Neuronal stem cell (in vitro differentiated cells): Measurements from ENCODE around the gene PODXL2.

Experiments used
- DNase-seq: peaks from one replicate; pipeline ENCODE4 v3.0.0-alpha.2; 2013; ENCODE audit warnings: low spot score
- H2AFZ ChIP-seq: one replicate; pipeline ENCODE4 v1.6.1; 2013; ENCODE audit warnings: mild to moderate bottlenecking, low read length, inconsistent platforms
- H2AK5ac ChIP-seq: 2 replicates; pipeline ENCODE4 v1.6.1; 2013; ENCODE audit warnings: low read depth, mild to moderate bottlenecking, inconsistent platforms, low read length, moderate library complexity, mixed read lengths
- H2BK120ac ChIP-seq: 2 replicates; pipeline ENCODE4 v1.6.1; 2013; ENCODE audit warnings: low read depth, mild to moderate bottlenecking, inconsistent platforms, low read length, moderate library complexity, mixed read lengths
- H2BK12ac ChIP-seq: one replicate; pipeline ENCODE4 v1.6.1; 2013; ENCODE audit warnings: low read length, inconsistent platforms
- H2BK15ac ChIP-seq: 2 replicates; pipeline ENCODE4 v1.6.1; 2013; ENCODE audit warnings: mild to moderate bottlenecking, low read length, inconsistent platforms, mixed read lengths
- H2BK5ac ChIP-seq: one replicate; pipeline ENCODE4 v1.6.1; 2013; ENCODE audit warnings: inconsistent platforms, mild to moderate bottlenecking, low read length, moderate library complexity
- H3K14ac ChIP-seq: one replicate; pipeline ENCODE4 v1.6.1; 2013; ENCODE audit warnings: low read length, inconsistent platforms
- H3K18ac ChIP-seq: 2 replicates; pipeline ENCODE4 v1.6.1; 2013; ENCODE audit warnings: low read length, inconsistent platforms
- H3K23ac ChIP-seq: 2 replicates; pipeline ENCODE4 v1.6.1; 2013; ENCODE audit warnings: low read depth, mild to moderate bottlenecking, mixed read lengths, low read length, inconsistent platforms; ENCODE audit not compliant: poor library complexity
- H3K27ac ChIP-seq: replicated peaks from 3 replicates; pipeline ENCODE4 v1.5.1; 2013; ENCODE audit warnings: low read length, inconsistent platforms
- H3K27me3 ChIP-seq, 3 experiments: 2 replicates each; pipeline ENCODE4 v1.6.1; 2013; ENCODE audit warnings: low read length in 3 of 3, mild to moderate bottlenecking in 2 of 3, inconsistent platforms in 1 of 3, low read depth in 1 of 3, mixed read lengths in 1 of 3, moderate library complexity in 1 of 3; ENCODE audit not compliant: control insufficient read depth in 3 of 3, insufficient read depth in 3 of 3
- H3K36me3 ChIP-seq, 2 donors: replicated peaks in 1 of 2; 2 replicates each; pipeline ENCODE4 v1.6.1; 2013; ENCODE audit warnings: low read length in 2 of 2; ENCODE audit not compliant: control insufficient read depth in 2 of 2, insufficient read depth in 2 of 2
- H3K4ac ChIP-seq: 2 replicates; pipeline ENCODE4 v1.6.1; 2013; ENCODE audit warnings: inconsistent platforms, mild to moderate bottlenecking, low read length, moderate library complexity
- H3K4me1 ChIP-seq, 2 donors: 1 replicate in 1 of 2; 2 replicates in 1 of 2; pipeline ENCODE4 v1.6.1; 2013; ENCODE audit warnings: low read length in 2 of 2, low read depth in 1 of 2; ENCODE audit not compliant: control insufficient read depth in 2 of 2, insufficient read depth in 1 of 2
- H3K4me2 ChIP-seq: one replicate; pipeline ENCODE4 v1.6.1; 2013; ENCODE audit warnings: mild to moderate bottlenecking, low read length, inconsistent platforms; ENCODE audit not compliant: insufficient read depth, poor library complexity, severe bottlenecking
- H3K4me3 ChIP-seq, 2 donors: 2 replicates each; pipeline ENCODE4 v1.5.1; 2013; ENCODE audit warnings: low read length in 2 of 2, mild to moderate bottlenecking in 2 of 2, inconsistent platforms in 1 of 2, moderate library complexity in 1 of 2
- H3K79me1 ChIP-seq: one replicate; pipeline ENCODE4 v1.6.1; 2013; ENCODE audit warnings: low read depth, mild to moderate bottlenecking, inconsistent platforms, low read length, moderate library complexity
- H3K9ac ChIP-seq: one replicate; pipeline ENCODE4 v1.6.1; 2013; ENCODE audit warnings: mild to moderate bottlenecking, low read depth, low read length, inconsistent platforms; ENCODE audit not compliant: poor library complexity
- H3K9me3 ChIP-seq, 2 donors: replicated peaks in 1 of 2; 2 replicates each; pipeline versions ENCODE3 to v1.6.1; 2013; ENCODE audit warnings: low read length in 2 of 2, mild to moderate bottlenecking in 2 of 2, inconsistent platforms in 1 of 2, low read depth in 1 of 2, mixed read lengths in 1 of 2, moderate library complexity in 1 of 2; ENCODE audit not compliant: control insufficient read depth in 2 of 2, insufficient read depth in 1 of 2
- H4K8ac ChIP-seq: one replicate; pipeline ENCODE4 v1.6.1; 2013; ENCODE audit warnings: low read depth, mild to moderate bottlenecking, inconsistent platforms, low read length, moderate library complexity
- H4K91ac ChIP-seq: one replicate; pipeline ENCODE4 v1.6.1; 2013; ENCODE audit warnings: low read length, low read depth, mild to moderate bottlenecking, inconsistent platforms; ENCODE audit not compliant: poor library complexity
- WGBS, 2 donors: extraction: QIAGEN DNeasy Blood & Tissue Kit; methylation state at CpG; one replicate each; pipeline ENCODE4 v1.1.7; 2013; ENCODE audit warnings: missing lambda C conversion rate in 2 of 2, mixed read lengths in 1 of 2; ENCODE audit not compliant: insufficient read length in 2 of 2, insufficient replicate concordance in 1 of 2; ENCODE audit errors: extremely low coverage in 2 of 2; 5-methylcytosine and 5-hydroxymethylcytosine counted together

Gene PODXL2

DNA sequence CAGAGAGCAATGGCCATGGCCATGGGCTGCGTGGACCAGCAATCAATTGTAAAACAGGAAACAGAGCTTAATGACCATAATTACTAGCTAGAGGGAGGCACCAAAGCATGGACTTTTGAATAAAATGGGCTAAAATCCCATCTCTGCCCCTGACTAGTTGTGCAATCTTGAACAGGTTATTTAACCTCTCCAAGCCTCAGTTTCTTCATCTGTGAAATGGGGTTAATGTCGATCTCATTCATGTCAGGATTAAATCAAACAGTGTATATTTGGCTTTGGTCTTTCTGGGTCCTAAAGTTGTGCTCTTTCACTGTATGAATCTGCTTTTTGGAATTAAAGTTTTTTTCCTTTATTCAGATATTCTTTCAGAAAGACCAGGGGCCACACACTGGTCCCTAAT is 79.9 kb downstream of the PODXL2 start:
- Histone ChIP-seq H4K91ac (no peak overlapping the region), H3K4ac (no peak overlapping the region), H2BK12ac (no peak overlapping the region), H3K27me3 (peaks cover 0 to 18% (median 0%) of the 10 kb centered on the region in 3 experiments), H3K27ac (no peak overlapping the region), H2AFZ (no peak overlapping the region), H3K9me3 (no peaks in the 10 kb centered on the region), H3K18ac (no peak overlapping the region), H3K23ac (no peak overlapping the region), H3K79me1 (peaks cover 2% of the 10 kb centered on the region), H4K8ac (no peak overlapping the region), H3K4me2 (no peak overlapping the region), H3K9ac (no peak overlapping the region), H2BK5ac (no peak overlapping the region), H3K14ac (no peak overlapping the region), H3K36me3 (no peaks in the 10 kb centered on the region), H2BK15ac (no peak overlapping the region), H2AK5ac (no peak overlapping the region), H2BK120ac (no peak overlapping the region), H3K4me1 (peaks cover 0 to 9% of the 10 kb centered on the region in 2 donors), H3K4me3 (no peak overlapping the region)
- DNase-seq: no peak
- WGBS, 2 donors: no CpG with 5 or more reads among the region's 2 CpGs

DNA sequence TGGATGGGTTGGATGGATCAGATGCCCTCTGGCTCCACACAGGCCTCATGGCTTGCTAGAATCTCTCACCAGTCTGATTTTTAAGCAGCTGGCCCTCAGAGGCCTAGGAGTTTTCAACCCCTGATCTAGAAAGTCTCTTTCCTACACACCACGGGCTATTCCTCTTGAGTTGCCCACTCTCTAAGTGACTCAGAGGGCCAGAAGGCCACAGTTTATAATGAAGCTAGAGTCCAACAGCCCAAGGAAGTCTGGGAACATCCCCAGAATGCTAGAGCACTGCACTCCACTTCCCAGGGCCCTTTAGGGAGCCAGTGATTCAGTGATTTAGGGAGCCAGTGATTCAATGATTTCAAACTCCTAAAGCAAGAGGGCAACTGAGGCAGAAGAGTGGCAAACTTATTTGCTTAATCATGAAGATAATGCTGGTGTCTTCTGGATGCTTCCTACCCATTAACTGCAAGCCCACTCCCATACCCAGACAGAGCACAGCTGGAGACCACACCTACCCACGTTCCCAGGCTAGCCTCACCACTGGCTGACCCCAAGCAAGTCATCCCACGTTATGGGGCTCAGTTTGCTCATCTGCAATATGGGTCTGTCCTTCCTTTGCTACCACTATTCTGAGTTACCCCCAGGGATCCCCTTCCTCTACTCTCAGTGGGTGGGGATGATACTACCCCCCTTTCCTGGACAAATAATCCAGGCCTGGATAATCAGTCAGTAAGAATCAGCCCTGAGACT is 80.5 kb downstream of the PODXL2 start:
- Histone ChIP-seq H4K8ac (no peak overlapping the region), H3K79me1 (peaks cover 2% of the 10 kb centered on the region), H3K27me3 (peaks cover 0 to 18% (median 0%) of the 10 kb centered on the region in 3 experiments), H3K4me2 (no peak overlapping the region), H2AFZ (no peak overlapping the region), H3K9ac (peak overlapping the region; percentile 1), H2AK5ac (no peak overlapping the region), H2BK5ac (no peak overlapping the region), H3K4me1 (peaks cover 2 to 14% of the 10 kb centered on the region in 2 donors), H3K4me3 (no peak overlapping the region), H3K27ac (no peak overlapping the region), H4K91ac (no peak overlapping the region), H3K9me3 (no peaks in the 10 kb centered on the region), H3K23ac (no peak overlapping the region), H3K36me3 (no peaks in the 10 kb centered on the region), H3K14ac (no peak overlapping the region), H2BK120ac (no peak overlapping the region), H2BK12ac (no peak overlapping the region), H2BK15ac (no peak overlapping the region), H3K4ac (no peak overlapping the region), H3K18ac (no peak overlapping the region)
- WGBS, 2 donors: no CpG with 5 or more reads among the region's 3 CpGs
- DNase-seq: no peak

DNA sequence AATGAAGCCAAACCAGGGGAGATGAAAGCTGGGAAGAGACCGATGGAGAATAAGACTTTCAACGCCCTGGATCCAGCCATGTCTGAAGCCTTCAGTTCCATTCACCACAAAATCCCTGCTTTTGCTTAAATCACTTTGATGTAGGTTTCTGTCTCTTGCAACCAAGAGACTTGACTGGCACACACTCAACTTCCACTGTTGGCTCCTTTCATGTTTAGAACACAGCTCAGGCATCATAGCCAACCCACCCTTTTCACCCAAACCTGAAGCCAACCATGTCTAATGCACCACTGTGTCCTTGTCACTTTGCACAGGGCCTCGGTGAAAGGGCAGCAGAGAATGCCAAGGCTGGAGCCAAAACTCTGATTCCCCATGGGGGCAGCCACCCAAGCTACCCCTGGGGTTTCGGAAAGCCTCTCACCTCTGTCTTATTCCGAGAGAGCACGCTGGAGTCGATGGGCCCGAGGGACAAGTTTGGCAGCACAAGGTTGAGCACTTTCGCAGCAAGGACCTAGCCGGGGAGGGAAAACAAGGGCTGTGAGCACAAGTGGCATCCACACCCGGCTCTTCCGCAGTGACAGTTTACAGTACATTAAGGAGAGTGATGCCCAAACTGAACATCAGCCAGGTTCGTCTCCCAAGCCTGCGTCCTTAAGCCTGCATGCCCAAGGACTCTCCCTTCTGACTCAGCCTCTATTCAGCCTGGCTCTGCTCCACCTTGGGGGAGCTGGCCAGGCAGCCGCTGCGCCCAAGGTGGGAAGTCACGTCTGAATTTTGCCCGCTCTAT is 81.4 kb downstream of the PODXL2 start:
- peaks cover 2 to 14% of the 10 kb centered on the region in 2 donors for H3K4me1 ChIP-seq
- H3K14ac ChIP-seq: no peak overlapping the region
- H3K27ac ChIP-seq: no peak overlapping the region
- H3K9ac ChIP-seq: no peak overlapping the region
- no peak overlapping the region for H2BK15ac ChIP-seq
- no peak overlapping the region for H2AFZ ChIP-seq
- H3K4me3 ChIP-seq: no peak overlapping the region
- peaks cover 0 to 18% (median 0%) of the 10 kb centered on the region in 3 experiments for H3K27me3 ChIP-seq
- H3K4ac ChIP-seq: no peak overlapping the region
- H2BK120ac ChIP-seq: no peak overlapping the region
- no peak overlapping the region for H2AK5ac ChIP-seq
- no peak overlapping the region for H2BK12ac ChIP-seq
- H3K18ac ChIP-seq: no peak overlapping the region
- no peak overlapping the region for H2BK5ac ChIP-seq
- WGBS, 2 donors: no CpG with 5 or more reads among the region's 18 CpGs
- H4K8ac ChIP-seq: no peak overlapping the region
- DNase-seq: no peak
- no peaks in the 10 kb centered on the region for H3K9me3 ChIP-seq
- H3K79me1 ChIP-seq: peaks cover 2% of the 10 kb centered on the region
- H3K36me3 ChIP-seq: no peaks in the 10 kb centered on the region
- no peak overlapping the region for H3K23ac ChIP-seq
- H4K91ac ChIP-seq: no peak overlapping the region
- H3K4me2 ChIP-seq: no peak overlapping the region

DNA sequence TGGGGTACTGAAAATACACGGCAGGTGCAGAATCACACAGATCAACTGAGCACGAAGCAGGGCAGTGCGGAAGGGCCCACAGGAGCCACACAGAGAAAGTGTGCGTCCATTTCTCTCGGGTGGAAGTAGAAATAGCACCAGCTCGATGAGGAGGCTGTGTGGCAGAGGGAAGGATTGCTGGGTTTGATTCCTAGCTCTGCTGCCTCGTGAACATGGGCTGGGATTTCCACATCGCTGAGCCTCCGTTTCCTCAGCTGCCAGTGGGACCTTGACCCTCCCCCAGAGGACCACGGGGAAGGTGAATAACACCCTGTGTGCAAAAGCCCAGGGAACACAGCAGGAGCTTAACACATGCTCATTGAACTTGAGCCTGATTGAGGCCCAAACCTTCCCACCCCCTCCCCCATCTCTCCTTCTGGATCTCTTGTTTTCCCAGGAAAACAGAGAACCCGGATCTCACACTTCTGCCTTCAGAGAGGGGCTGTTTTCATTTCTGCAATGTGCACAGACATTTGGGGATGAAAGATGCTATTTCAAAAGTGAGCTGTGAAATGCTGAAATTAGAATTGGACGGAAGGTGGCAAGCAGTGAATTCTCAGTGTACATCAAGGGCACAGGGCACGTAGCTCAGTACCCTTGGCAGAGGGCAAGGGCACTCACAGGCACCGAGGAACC is 82.2 kb downstream of the PODXL2 start:
- no peak overlapping the region for H2BK5ac ChIP-seq
- H2AK5ac ChIP-seq: no peak overlapping the region
- H2BK12ac ChIP-seq: no peak overlapping the region
- no peak for DNase-seq
- H4K91ac ChIP-seq: no peak overlapping the region
- H3K27ac ChIP-seq: no peak overlapping the region
- WGBS, 2 donors: no CpG with 5 or more reads among the region's 14 CpGs
- H3K14ac ChIP-seq: no peak overlapping the region
- H3K27me3 ChIP-seq: peaks cover 0 to 18% (median 0%) of the 10 kb centered on the region in 3 experiments
- H3K9ac ChIP-seq: no peak overlapping the region
- no peak overlapping the region for H3K23ac ChIP-seq
- H3K79me1 ChIP-seq: no peaks in the 10 kb centered on the region
- H2AFZ ChIP-seq: no peak overlapping the region
- no peak overlapping the region for H2BK15ac ChIP-seq
- H3K9me3 ChIP-seq: no peaks in the 10 kb centered on the region
- H2BK120ac ChIP-seq: no peak overlapping the region
- peaks cover 2 to 14% of the 10 kb centered on the region in 2 donors for H3K4me1 ChIP-seq
- no peak overlapping the region for H3K4me3 ChIP-seq
- no peak overlapping the region for H3K18ac ChIP-seq
- no peaks in the 10 kb centered on the region for H3K36me3 ChIP-seq
- H4K8ac ChIP-seq: no peak overlapping the region
- H3K4ac ChIP-seq: no peak overlapping the region
- H3K4me2 ChIP-seq: no peak overlapping the region
